Body of pancreas (tissue), 4 donors: ENCODE measurements around the gene CHCHD3. TPM values are rescaled to one million over a fixed set of nuclear protein-coding genes. Genes with fewer than 3 reads are reported as not detected.
A peak's percentile ranks its signal among the peaks of the same experiment; 100 is the strongest.

Experiments
- ATAC-seq: fragments of 150-250 bp; one replicate; pipeline ENCODE4 v1.9.1; 2016
- DNase-seq, 4 donors: peaks; one replicate each; pipeline ENCODE4 v3.0.0-alpha.2; 2019
- H3K27ac ChIP-seq, 4 donors: fragments of 200-600 bp; sonication (generic); 1 replicate in 3 of 4; 2 replicates in 1 of 4; pipeline versions ENCODE4 v1.5.1 to v1.6.1; 2016 to 2019; ENCODE audit warnings: mild to moderate bottlenecking in 1 of 4, mixed read lengths in 1 of 4, moderate library complexity in 1 of 4
- H3K27me3 ChIP-seq, 2 donors: fragments of 200-600 bp; sonication (generic); one replicate each; pipeline ENCODE4 v1.6.0; 2016; ENCODE audit warnings: mild to moderate bottlenecking in 1 of 2
- H3K36me3 ChIP-seq, 2 donors: fragments of 200-600 bp; sonication (generic); replicated peaks in 1 of 2; 2 replicates each; pipeline ENCODE4 v1.5.1; 2016; ENCODE audit warnings: low read depth in 2 of 2; ENCODE audit not compliant: insufficient read depth in 1 of 2
- H3K4me1 ChIP-seq: fragments of 200-600 bp; sonication (generic); one replicate; pipeline ENCODE4 v1.6.0; 2016
- H3K4me3 ChIP-seq, 2 donors: fragments of 200-600 bp; sonication (generic); 1 replicate in 1 of 2; 2 replicates in 1 of 2; pipeline ENCODE4 v1.5.1; 2016 to 2019
- H3K9me3 ChIP-seq, 3 donors: fragments of 200-600 bp; sonication (generic); 1 replicate in 2 of 3; 2 replicates in 1 of 3; pipeline ENCODE4 v1.5.1; 2016
- POLR2A ChIP-seq, 3 donors: fragments of 450-650 bp; IDR thresholded peaks; one replicate each; pipeline ENCODE4 v1.6.1; 2016; ENCODE audit warnings: antibody characterized with exemption in 3 of 3, mild to moderate bottlenecking in 2 of 3
- WGBS, 2 donors: methylation state at CpG; one replicate each; pipeline ENCODE4 v1.1.5; 2017; 5-methylcytosine and 5-hydroxymethylcytosine counted together
- intact Hi-C: fragments of 100-400 bp; cut with DNase I; formaldehyde crosslinking; loops from one replicate; pipeline ENCODE4 v1.15.1; 2023
- total RNA-seq, 2 donors: library from RNA; depleted of rRNA; stranded (reverse); fragments of >200 nt; gene quantifications; one replicate each; pipeline ENCODE4 v1.1.0, GENCODE V29; 2016
- TF ChIP-seq, protein P1 (sequence below), 7 experiments: fragments of 450-650 bp in 4 of 7; fragments of 200-600 bp in 3 of 7; sonication (generic) in 3 of 7; IDR thresholded peaks; one replicate each; pipeline ENCODE4 v1.5.1; 2016 to 2019; ENCODE audit warnings: antibody characterized with exemption in 7 of 7

Gene CHCHD3
- 10 to 100 TPM; 24.4 to 32.6 TPM for total RNA-seq

DNA sequence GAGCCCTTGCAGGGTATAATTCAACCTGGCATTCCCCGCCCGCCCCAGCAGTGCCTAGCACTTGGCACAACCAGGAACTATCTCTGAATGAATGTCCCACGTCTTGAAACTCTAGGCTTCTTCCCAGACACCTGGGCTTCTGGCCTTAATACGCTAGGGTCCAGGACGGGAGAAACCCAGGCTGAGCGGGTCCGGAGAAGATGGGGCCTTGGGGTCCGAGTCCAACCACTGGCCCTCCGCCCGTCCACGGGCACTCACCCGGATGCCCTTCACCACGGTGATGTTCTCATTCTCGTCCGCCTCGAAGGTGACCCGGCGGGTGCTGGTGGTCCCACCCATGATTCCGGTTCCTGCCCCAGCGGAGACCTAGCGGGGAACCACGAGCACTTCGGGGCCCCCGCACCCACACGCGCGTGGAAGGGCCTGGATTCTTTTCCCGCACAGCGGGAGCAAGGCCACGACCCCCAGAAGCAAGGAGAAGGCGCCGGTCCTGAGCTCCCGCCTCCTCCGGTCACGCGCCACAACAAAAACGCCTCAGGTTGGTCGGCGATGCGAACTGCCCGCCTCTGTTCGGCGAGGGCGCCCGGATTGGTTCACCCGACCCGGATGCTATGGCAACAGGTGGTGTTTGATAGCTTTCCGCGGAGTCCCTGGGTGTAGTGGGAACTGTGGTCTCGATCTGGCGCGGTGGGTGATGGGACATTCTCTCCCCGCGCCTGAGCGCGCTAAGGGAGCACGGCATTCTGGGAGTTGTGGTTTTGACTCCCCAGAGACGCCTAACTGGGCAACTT lies at the start of gene CHCHD3:
Gene CHCHD3, minus strand, starts transcription at position 492 of the 791 bp plus-strand sequence. Its CDS starts 153 bp downstream, at position 339.
- Histone ChIP-seq H3K27ac (peak within 1 kb of the TSS; percentile 52 to 74 (median 74)), H3K9me3 (no peaks in the 10 kb centered on the region), H3K4me1 (peaks cover 10% of the 10 kb centered on the region), H3K36me3 (no peaks in the 10 kb centered on the region), H3K4me3 (peak within 1 kb of the TSS; percentile 79 to 91), H3K27me3 (no peaks in the 10 kb centered on the region)
- peak; percentile 97 to 99 (median 98) for DNase-seq
- intact Hi-C loops = no loop called here
- peak in 2 of 3 donors; percentile 73 to 78 for TF ChIP-seq POLR2A (IDR thresholded peaks at IDR 0.05)
- TF ChIP-seq, protein P1, sequence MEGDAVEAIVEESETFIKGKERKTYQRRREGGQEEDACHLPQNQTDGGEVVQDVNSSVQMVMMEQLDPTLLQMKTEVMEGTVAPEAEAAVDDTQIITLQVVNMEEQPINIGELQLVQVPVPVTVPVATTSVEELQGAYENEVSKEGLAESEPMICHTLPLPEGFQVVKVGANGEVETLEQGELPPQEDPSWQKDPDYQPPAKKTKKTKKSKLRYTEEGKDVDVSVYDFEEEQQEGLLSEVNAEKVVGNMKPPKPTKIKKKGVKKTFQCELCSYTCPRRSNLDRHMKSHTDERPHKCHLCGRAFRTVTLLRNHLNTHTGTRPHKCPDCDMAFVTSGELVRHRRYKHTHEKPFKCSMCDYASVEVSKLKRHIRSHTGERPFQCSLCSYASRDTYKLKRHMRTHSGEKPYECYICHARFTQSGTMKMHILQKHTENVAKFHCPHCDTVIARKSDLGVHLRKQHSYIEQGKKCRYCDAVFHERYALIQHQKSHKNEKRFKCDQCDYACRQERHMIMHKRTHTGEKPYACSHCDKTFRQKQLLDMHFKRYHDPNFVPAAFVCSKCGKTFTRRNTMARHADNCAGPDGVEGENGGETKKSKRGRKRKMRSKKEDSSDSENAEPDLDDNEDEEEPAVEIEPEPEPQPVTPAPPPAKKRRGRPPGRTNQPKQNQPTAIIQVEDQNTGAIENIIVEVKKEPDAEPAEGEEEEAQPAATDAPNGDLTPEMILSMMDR (IDR thresholded peaks at IDR 0.05) = no peak
- peak; percentile 100 for ATAC-seq
- whole genome bisulfite sequencing, 2 donors = 0% methylated on average over 9 to 58 of the region's 58 CpGs

DNA sequence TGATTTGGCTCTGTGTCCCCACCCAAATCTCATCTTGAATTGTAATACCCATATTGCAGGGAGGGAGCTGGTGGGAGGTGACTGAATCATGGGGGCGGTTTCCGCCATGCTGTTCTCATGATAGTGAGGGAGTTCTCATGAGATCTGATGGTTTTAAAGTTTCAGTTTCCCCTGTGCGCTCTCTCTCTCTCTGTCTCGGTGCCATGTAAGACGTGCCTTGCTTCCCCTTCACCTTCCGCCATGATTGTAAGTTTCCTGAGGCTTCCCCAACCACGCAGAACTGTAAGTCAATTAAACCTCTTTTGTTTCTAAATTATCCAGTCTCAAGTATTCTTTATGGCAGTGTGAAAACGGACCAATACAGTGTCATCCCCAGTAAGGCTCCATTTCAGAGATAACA lies 48.3 kb upstream of the CHCHD3 start:
- no peaks in the 10 kb centered on the region for H3K27me3 ChIP-seq
- ATAC-seq = no peak
- TF ChIP-seq, protein P1 (IDR thresholded peaks at IDR 0.05) = no peak
- no peaks in the 10 kb centered on the region for H3K9me3 ChIP-seq
- 91 to 94% methylated on average over 8 of the region's 8 CpGs for WGBS, 2 donors
- H3K4me1 ChIP-seq = no peaks in the 10 kb centered on the region
- intact Hi-C loops = no loop called here
- H3K27ac ChIP-seq = no peak overlapping the region
- H3K36me3 ChIP-seq = no peaks in the 10 kb centered on the region
- DNase-seq = no peak
- H3K4me3 ChIP-seq = no peak overlapping the region

DNA sequence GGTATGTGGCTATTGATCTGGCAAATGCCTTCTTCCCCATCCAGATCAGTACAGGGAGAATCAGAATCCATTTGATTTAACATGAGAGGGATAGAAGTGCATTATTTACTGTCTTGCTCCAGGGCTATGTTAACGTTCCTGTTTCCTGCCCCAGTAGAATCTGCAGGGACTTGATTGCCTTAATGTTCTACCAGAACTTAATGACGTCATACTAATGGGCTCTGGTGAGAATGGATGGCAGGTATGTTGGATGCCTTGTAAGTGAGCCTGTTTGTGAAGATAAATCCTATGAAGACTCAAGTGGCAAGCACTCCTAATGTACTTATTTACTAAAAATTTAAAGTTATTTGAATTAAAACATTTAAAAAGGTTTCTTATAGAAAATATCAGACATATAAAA lies 44.5 kb upstream of the CHCHD3 start:
- intact Hi-C loops = no loop called here
- no peaks in the 10 kb centered on the region for H3K27me3 ChIP-seq
- TF ChIP-seq, protein P1 (IDR thresholded peaks at IDR 0.05) = no peak
- TF ChIP-seq POLR2A (IDR thresholded peaks at IDR 0.05) = no peak
- H3K4me3 ChIP-seq = no peak overlapping the region
- H3K27ac ChIP-seq = no peak overlapping the region
- no peaks in the 10 kb centered on the region for H3K36me3 ChIP-seq
- DNase-seq = no peak
- H3K4me1 ChIP-seq = no peaks in the 10 kb centered on the region
- H3K9me3 ChIP-seq = no peaks in the 10 kb centered on the region
- no peak for ATAC-seq
- WGBS, 2 donors = 17 to 35% methylated on average over 2 of the region's 2 CpGs

DNA sequence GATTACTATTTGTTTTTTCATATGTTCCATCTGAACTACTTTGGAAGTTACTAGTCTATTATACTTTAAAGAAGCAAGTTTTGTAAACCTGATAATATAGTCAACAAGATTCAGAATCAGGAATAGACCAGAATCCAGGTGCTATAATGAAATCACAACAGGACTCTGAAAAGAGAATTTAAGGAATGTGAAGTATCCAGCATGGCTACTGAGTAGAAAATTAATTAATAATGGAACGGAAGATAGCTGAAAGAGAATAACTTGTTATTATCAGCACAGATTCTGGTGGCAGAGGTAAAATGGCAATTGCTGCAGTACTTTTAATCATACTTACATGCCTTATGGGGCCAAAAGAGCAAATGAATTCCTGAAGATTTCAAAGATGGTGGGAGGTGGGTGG lies 43.1 kb upstream of the CHCHD3 start:
- no peak for DNase-seq
- no peaks in the 10 kb centered on the region for H3K27me3 ChIP-seq
- no peak overlapping the region for H3K4me3 ChIP-seq
- ATAC-seq = peak; percentile 45
- peak overlapping the region in 2 of 4 donors; percentile 13 to 35 for H3K27ac ChIP-seq
- TF ChIP-seq, protein P1 (IDR thresholded peaks at IDR 0.05) = no peak
- no peak for TF ChIP-seq POLR2A (IDR thresholded peaks at IDR 0.05)
- intact Hi-C loops = no loop called here
- 0% methylated on average over 1 of the region's 1 CpG for WGBS, 2 donors
- no peaks in the 10 kb centered on the region for H3K36me3 ChIP-seq
- H3K4me1 ChIP-seq = no peaks in the 10 kb centered on the region
- no peaks in the 10 kb centered on the region for H3K9me3 ChIP-seq
